IPS-20b (cell line): ENCODE measurements around the gene CYP27C1.

Experiments
- H3K27ac ChIP-seq: one replicate; pipeline ENCODE4 v1.5.1; 2013; ENCODE audit warnings: low read length
- H3K27me3 ChIP-seq: 2 replicates; pipeline ENCODE4 v1.6.1; 2013; ENCODE audit warnings: mild to moderate bottlenecking, low read length, inconsistent platforms; ENCODE audit not compliant: insufficient read depth
- H3K36me3 ChIP-seq: 2 replicates; pipeline ENCODE4 v1.6.1; 2013; ENCODE audit warnings: low read depth, mild to moderate bottlenecking, inconsistent platforms, low read length, moderate library complexity; ENCODE audit not compliant: insufficient read depth
- H3K4me1 ChIP-seq: 2 replicates; pipeline ENCODE4 v1.6.1; 2013; ENCODE audit warnings: mild to moderate bottlenecking, control low read depth, inconsistent platforms, low read length, moderate library complexity; ENCODE audit not compliant: insufficient read depth
- H3K4me3 ChIP-seq: 2 replicates; pipeline ENCODE4 v1.5.1; 2013; ENCODE audit warnings: mild to moderate bottlenecking, low read length, inconsistent platforms
- H3K9ac ChIP-seq: 2 replicates; pipeline ENCODE4 v1.6.1; 2013; ENCODE audit warnings: low read depth, mild to moderate bottlenecking, inconsistent platforms, low read length, moderate library complexity
- H3K9me3 ChIP-seq: 2 replicates; pipeline ENCODE4 v1.6.1; 2013; ENCODE audit warnings: mild to moderate bottlenecking, low read depth, low read length, inconsistent platforms; ENCODE audit not compliant: insufficient read depth

CYP27C1 gene

DNA sequence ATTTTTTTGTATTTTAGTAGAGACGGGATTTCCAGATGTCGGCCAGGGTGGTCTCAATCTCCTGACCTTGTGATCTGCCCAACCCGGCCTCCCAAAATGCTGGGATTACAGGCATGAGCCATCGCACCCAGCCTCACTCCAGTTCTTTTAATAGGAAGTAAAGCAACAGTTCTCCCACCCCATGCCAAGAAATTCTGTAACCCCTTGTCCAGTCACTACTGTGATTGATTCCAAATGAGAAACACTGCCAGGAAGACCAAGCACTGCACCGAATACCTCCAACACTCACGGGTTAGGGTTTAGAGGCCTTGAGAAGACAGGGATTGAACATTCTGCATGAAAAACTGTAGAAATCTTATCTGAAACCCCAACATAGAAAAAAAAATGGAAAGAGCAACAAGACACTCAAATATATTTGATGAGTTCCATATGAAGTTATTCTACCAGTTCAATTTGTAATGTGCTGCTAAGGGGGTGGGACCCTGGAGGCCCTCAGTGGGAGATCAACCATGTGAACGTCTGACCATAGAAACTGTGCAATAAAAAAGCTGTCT lies 65.0 kb downstream of the CYP27C1 start:
- H3K27ac ChIP-seq: no peak overlapping the region

DNA sequence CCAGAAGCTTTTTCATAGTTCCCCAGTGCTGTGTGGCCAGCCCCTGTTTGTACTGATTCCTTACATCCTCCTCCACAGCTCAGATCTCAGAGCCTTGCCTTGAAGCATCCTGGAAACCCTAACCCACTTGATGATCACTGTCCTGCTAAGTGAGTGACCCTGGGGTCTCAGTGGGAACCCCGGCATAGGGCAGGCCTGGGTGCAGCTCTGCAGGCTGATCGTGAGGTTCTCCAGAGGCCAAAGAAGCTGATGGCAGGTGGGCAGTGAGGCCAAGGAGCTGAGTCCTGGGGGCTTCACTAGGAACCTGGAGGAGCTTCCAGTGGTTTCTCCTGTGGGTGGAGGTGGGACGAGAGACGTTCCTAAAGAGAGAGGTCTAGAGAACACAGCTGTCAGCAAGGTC lies 65.7 kb downstream of the CYP27C1 start:
- Histone ChIP-seq H3K9ac (no peak overlapping the region), H3K4me1 (peaks cover 2% of the 10 kb centered on the region; the same call in 1 of the 2 replicates), H3K36me3 (no peaks in the 10 kb centered on the region), H3K9me3 (peaks cover 10% of the 10 kb centered on the region; the same call in 1 of the 2 replicates), H3K27me3 (no peaks in the 10 kb centered on the region), H3K27ac (no peak overlapping the region), H3K4me3 (no peak overlapping the region)

More for the DNA sequence above, 65.0 kb downstream of the CYP27C1 start:
- Histone ChIP-seq H3K9ac (no peak overlapping the region), H3K36me3 (no peaks in the 10 kb centered on the region), H3K9me3 (peaks cover 10% of the 10 kb centered on the region; the same call in 1 of the 2 replicates), H3K4me1 (peaks cover 2% of the 10 kb centered on the region; the same call in 1 of the 2 replicates), H3K27me3 (no peaks in the 10 kb centered on the region), H3K4me3 (no peak overlapping the region)

DNA sequence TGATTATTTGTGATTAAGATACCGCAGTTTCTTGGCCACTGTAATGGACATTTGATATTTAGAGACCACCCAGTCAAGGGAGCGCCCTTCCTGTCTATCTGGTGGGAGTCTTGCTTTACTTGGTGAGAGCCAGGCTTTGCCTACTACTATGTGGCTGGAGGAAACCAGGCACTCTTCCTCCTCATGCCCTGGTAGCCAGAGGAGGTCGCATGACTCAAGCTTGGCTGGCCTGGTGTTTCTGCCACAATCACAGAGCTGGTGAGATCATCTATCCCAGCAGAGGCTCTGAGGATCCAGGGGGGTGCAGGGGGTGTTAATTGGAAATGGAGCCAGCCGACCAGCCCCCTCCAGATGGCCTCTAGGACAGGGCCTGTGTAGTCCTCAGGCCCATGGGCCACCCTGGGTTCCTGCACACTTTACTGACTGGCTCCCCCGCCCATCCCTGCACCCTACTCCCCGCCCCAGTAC lies 66.4 kb downstream of the CYP27C1 start:
- Histone ChIP-seq H3K27me3 (no peaks in the 10 kb centered on the region), H3K4me3 (no peak overlapping the region), H3K4me1 (peaks cover 2% of the 10 kb centered on the region; the same call in 1 of the 2 replicates), H3K27ac (no peak overlapping the region), H3K9me3 (peaks cover 10% of the 10 kb centered on the region; the same call in 1 of the 2 replicates), H3K36me3 (no peaks in the 10 kb centered on the region), H3K9ac (no peak overlapping the region)

DNA sequence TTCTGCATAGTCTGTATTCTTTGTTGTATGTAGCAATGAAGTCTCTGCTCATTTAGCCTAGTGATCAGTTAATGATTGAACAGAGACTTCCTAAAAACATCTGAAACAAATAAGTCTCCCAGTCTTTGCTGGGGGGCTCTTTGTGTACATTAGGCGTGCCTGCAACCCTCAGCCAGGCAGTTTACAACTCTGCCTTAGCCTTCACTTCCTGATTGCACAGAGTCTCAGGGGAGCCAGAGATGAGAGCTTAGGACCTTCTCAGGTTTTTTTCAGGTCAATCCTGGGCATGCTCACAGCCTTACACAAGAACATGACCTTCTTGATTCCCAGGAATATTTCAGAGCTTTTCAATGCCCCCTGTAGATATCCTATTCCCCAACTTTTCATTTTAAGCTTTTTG lies 69.1 kb downstream of the CYP27C1 start:
- Histone ChIP-seq H3K36me3 (no peaks in the 10 kb centered on the region), H3K27me3 (no peaks in the 10 kb centered on the region), H3K27ac (no peak overlapping the region), H3K9ac (no peak overlapping the region), H3K4me1 (no peaks in the 10 kb centered on the region), H3K9me3 (peaks cover 5% of the 10 kb centered on the region; the same call in 1 of the 2 replicates), H3K4me3 (no peak overlapping the region)

DNA sequence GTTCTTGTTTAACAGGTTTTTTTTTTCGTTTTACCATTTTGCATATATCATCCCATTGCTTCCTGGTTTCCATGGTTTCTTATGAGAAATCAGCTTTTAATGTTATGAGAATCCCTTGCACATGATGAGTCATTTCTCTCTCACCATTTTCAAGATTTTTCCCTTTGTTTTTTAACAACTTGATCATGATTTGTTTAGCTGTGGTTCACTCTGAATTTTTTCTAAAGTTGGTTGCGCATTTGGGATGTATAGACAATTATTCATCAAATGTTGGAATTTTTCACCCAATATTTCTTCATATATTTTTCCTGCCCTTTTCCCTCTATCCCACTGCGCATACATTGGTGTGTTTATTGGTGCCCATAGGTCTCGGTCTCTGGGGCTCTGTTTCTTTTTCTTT lies 70.7 kb downstream of the CYP27C1 start:
- no peaks in the 10 kb centered on the region for H3K27me3 ChIP-seq
- no peaks in the 10 kb centered on the region for H3K4me1 ChIP-seq
- H3K27ac ChIP-seq: no peak overlapping the region
- H3K9me3 ChIP-seq: peaks cover 5% of the 10 kb centered on the region; the same call in 1 of the 2 replicates
- no peak overlapping the region for H3K4me3 ChIP-seq
- H3K36me3 ChIP-seq: no peaks in the 10 kb centered on the region
- H3K9ac ChIP-seq: no peak overlapping the region

DNA sequence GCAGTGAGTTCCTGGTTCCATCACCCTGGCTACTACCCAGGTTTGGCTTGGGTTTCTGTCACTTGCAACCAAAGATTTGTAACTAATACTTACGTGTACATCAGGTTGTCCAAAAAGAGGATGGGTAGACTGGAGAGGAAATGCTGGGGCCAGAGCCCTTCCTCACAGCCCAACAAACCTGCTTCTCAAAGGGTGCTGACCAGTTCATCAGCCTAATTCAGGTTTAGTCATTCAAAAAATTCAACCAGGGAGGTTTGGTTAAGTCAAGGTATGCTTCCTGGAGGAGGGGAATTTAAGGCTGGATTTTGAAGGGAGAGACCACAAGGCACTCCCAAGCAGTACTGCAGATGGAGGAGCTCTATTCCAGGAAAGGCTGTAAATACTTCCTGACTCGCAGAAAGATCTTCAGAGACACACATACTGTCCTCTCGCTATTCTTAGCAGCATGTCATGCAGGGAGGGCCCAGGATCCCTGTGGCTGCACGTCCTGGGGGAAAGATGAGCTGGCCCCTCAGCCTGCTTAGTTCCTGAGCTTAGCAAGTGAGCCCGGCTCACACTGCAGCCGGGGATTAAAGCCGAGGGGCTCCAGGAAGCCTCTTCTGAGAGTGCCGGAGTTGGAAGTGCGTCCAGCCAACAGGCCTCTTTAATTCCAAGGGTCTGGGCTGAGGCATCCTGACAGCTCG lies 73.1 kb downstream of the CYP27C1 start:
- Histone ChIP-seq H3K27ac (no peak overlapping the region), H3K4me1 (no peaks in the 10 kb centered on the region), H3K27me3 (no peaks in the 10 kb centered on the region), H3K36me3 (no peaks in the 10 kb centered on the region), H3K4me3 (no peak overlapping the region), H3K9ac (no peak overlapping the region), H3K9me3 (peaks cover 5% of the 10 kb centered on the region; the same call in 1 of the 2 replicates)

DNA sequence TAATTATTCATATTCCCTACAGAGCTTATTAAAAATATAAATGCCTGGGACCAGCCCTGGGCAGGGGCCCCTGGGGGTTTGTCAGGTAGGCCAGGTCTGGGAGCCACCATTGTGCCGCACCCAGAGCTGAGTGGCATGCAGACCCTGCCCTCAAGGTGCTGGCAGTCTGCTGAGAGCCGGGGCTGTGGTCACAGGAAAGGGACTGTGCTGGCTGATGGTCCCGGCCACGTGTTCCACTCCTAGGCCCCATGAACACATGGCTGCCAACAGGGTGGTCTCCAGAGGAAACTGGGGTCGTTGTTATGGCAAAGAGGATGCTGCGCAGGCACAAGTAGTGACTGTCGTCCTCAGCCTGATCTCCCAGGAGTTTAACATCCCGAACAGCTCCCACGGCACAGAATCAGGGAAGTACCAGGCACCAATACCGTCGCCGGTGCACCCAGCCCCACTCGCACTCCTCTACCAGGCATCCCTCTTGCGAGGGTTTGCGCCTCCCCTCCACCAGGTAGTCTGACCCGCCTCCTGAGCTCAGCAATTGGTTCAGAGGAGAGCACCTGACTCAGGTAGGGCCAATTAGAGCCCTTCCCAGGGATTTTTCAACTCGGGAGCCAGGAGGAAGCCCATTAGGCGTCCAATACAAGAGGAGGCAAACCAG lies 73.9 kb downstream of the CYP27C1 start:
- Histone ChIP-seq H3K27me3 (no peaks in the 10 kb centered on the region), H3K4me3 (no peak overlapping the region), H3K27ac (no peak overlapping the region), H3K9ac (no peak overlapping the region), H3K4me1 (no peaks in the 10 kb centered on the region), H3K9me3 (peaks cover 4% of the 10 kb centered on the region; the same call in 1 of the 2 replicates), H3K36me3 (no peaks in the 10 kb centered on the region)

DNA sequence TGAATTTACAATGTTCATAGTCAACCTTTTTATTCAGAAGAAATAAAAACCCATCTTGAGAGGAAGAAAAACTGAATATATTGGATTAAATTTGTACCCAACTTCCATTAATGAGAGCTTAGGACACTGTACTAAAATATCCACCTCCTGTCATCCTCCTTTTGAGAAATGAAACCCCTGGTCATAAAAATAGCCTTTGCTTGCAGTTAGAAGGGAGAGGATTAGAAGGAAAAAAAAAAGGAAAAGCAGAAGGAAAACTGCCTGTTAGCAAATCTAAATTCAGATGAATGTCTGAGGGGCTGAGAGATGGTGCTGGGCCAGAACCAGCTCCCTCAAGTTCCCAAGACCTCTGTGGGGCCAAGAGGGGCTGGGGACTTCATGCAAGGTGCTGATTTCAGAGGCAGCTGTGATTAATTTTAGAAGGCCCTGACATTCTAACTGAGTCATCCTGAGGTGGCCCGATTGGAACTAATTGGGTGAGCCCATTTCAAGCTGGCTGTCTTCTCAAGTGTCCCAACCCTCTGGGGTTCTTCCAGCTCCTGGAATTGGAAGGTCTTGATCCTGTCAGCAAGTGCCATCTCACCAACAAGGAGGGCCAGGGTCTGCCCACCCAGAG lies 74.7 kb downstream of the CYP27C1 start:
- H3K4me1 ChIP-seq: no peaks in the 10 kb centered on the region
- no peaks in the 10 kb centered on the region for H3K27me3 ChIP-seq
- no peaks in the 10 kb centered on the region for H3K9me3 ChIP-seq
- no peaks in the 10 kb centered on the region for H3K36me3 ChIP-seq
- H3K27ac ChIP-seq: no peak overlapping the region
- no peak overlapping the region for H3K4me3 ChIP-seq
- no peak overlapping the region for H3K9ac ChIP-seq

DNA sequence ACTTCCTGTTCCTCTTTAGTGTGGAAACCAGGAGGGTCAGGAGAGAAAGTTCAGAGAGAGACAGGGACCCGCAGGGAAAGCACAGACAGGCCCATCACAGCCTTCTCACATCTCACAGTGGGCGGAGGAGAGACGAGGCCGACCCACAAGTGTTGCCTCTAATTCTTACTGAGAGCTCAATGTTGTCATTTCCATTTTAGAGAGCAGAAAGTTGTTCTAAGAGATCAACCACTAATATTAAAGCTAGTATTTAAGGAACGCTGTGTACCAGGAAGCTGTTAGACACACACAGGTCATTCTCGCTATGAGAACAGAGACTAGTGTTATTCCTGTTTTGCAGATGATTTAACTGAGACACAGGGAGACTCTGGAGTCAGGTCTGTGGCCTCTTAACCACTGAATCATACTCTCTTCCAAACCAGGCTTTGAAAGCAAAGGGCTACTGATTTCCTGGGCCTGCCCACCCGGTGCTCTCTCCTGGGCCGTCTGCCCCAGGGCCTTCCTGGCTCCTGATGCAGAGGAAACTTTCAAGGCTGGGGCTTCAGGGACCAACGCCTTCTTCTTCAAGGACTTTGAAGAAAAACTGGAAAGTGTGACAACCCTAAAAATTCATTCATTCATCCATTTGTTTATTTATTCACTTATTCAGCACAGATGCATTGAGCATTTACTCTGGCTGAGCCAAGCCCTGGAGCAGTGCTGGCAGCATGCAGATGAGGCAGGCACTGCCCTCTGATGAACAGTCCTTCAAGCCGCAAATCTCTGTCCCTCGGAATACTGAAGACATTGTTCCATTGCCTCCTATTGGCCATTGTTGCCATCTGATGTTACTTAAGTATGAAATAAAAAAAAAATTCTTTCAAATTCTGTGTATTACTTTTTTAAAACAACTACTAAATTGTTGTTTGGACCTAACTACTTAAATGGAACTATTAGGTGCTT lies 76.0 kb downstream of the CYP27C1 start:
- Histone ChIP-seq H3K36me3 (no peaks in the 10 kb centered on the region), H3K27me3 (no peaks in the 10 kb centered on the region), H3K4me3 (no peak overlapping the region), H3K9ac (no peak overlapping the region), H3K27ac (no peak overlapping the region), H3K4me1 (no peaks in the 10 kb centered on the region), H3K9me3 (no peaks in the 10 kb centered on the region)

DNA sequence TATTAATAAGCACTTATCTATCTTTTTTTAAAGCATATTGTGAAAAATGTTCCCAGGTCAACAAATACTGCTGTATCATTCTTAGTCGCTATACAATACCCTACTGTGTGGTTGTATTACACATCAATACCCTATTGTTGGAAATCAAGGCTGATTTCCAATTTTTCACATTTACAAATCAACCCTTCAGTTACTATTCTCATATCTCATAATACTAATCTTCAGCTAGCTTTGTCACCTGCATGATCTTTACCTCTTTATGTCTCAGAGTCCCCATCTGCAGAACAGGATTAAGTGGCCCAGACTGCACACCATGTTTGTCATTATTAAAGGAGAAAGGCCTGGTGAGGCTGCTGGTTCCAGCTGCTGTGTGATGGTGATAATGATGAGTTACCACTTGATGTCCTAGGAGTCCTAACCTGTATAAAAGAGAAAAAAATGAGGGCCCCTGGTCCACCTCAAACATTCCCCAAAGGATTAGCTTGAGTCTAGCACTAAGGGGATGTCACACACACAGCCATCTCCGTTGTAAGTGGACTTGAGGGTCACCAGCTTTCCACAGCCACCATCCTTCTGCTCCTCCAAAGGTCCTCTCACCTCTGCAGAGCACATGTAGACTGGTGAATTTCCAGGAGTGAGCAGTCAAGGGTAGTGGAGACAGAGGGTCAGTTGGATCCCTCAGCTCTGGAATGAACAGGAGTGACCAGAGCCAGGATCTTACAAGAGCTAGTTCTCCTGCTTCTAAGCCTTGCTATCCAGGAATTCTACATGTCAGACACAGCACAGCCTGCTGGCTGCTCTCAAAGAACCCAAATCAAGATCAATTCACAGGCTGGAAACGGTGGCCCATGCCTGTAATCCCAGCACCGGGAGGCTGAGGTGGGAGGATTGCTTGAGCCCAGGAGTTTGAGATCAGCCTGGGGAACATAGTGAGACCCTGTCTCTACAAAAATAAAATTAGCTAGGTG lies 77.2 kb downstream of the CYP27C1 start:
- Histone ChIP-seq H3K4me1 (no peaks in the 10 kb centered on the region), H3K4me3 (no peak overlapping the region), H3K27me3 (no peaks in the 10 kb centered on the region), H3K36me3 (no peaks in the 10 kb centered on the region), H3K9ac (no peak overlapping the region), H3K9me3 (no peaks in the 10 kb centered on the region), H3K27ac (no peak overlapping the region)
